ENCODE measurements around the gene RNF207.

RNF207 gene

DNA sequence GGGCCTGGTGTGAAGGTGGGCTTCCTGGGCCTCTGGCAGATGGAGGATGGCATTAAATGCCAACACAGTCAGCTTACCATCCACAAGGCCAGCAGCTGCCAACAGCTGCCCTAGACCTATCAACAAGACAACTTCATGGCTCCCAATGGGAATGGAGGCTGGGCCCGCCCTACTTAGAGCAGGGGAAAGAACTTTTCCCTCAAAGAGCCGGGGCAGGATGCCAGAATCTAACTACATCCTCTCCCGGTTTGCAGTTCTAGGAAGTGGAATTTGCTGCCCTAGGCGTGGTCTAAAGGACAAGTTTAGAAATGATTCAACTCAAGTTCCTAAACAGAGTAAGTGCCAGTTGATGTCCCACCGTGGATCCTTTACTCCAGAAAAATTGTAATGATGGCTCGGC, 16.7 kb downstream of the RNF207 start:
- no peak for DNase-seq (ENCODE audit: extremely low read depth, insufficient read length)
- TF ChIP-seq, protein P1, sequence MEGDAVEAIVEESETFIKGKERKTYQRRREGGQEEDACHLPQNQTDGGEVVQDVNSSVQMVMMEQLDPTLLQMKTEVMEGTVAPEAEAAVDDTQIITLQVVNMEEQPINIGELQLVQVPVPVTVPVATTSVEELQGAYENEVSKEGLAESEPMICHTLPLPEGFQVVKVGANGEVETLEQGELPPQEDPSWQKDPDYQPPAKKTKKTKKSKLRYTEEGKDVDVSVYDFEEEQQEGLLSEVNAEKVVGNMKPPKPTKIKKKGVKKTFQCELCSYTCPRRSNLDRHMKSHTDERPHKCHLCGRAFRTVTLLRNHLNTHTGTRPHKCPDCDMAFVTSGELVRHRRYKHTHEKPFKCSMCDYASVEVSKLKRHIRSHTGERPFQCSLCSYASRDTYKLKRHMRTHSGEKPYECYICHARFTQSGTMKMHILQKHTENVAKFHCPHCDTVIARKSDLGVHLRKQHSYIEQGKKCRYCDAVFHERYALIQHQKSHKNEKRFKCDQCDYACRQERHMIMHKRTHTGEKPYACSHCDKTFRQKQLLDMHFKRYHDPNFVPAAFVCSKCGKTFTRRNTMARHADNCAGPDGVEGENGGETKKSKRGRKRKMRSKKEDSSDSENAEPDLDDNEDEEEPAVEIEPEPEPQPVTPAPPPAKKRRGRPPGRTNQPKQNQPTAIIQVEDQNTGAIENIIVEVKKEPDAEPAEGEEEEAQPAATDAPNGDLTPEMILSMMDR (IDR thresholded peaks at IDR 0.05; ENCODE audit: insufficient read depth, low read length, poor library complexity, severe bottlenecking), result no peak
- Histone ChIP-seq H3K36me3 (ENCODE audit: control insufficient read depth, insufficient read depth, low read length) (peaks cover 31% of the 10 kb centered on the region), H3K4me3 (replicated peaks; ENCODE audit: low read depth, low read length) (no peak overlapping the region), H3K27me3 (replicated peaks; ENCODE audit: control insufficient read depth, insufficient read depth, low read length) (no peaks in the 10 kb centered on the region)

DNA sequence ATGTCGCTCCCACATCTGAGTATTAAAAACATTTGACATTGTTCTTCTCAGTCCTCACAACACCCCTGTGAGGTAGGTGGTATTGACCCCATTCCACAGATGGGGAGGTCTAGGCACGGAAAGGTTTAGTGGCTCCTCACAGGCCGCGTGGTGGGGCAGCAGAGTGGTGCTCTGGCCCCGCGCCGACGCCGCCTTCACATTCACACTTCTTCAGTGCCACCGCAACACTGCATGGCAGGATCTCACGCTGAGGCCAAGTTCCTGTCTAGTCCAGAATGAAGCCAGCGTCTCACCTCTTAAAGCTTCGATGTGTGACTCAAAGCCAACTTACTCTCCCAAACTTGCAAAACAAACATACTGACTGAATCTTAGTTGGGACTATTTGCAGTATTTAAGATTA, 17.7 kb downstream of the RNF207 start:
- Histone ChIP-seq H3K36me3 (ENCODE audit: control insufficient read depth, insufficient read depth, low read length) (peaks cover 33% of the 10 kb centered on the region), H3K27me3 (replicated peaks; ENCODE audit: control insufficient read depth, insufficient read depth, low read length) (no peaks in the 10 kb centered on the region), H3K4me3 (replicated peaks; ENCODE audit: low read depth, low read length) (no peak overlapping the region)
- TF ChIP-seq, protein P1 (IDR thresholded peaks at IDR 0.05; ENCODE audit: insufficient read depth, low read length, poor library complexity, severe bottlenecking), result no peak
- DNase-seq (ENCODE audit: extremely low read depth, insufficient read length), result no peak

DNA sequence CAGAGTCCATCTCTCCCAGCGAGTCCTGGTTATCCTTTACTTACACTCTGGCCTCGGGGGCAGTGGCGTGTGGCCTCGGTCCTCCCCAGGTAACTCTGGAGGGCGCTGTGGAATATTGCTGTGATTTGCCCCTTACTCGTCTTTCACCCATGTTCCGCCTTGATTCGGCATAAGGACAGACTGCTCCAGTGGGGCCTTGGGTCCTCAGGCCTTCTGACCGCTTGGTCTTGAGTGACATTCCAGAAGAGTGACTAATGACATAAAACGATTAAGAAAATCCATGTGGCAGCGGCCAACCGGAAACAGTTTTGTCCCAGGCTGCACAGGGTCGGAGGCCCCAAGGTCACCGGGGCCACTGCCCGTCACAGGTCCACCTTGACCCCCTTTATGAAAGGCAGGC, 18.8 kb downstream of the RNF207 start:
- Histone ChIP-seq H3K27me3 (replicated peaks; ENCODE audit: control insufficient read depth, insufficient read depth, low read length) (no peaks in the 10 kb centered on the region), H3K4me3 (replicated peaks; ENCODE audit: low read depth, low read length) (no peak overlapping the region), H3K36me3 (ENCODE audit: control insufficient read depth, insufficient read depth, low read length) (peaks cover 35% of the 10 kb centered on the region)
- TF ChIP-seq, protein P1 (IDR thresholded peaks at IDR 0.05; ENCODE audit: insufficient read depth, low read length, poor library complexity, severe bottlenecking), result no peak
- no peak for DNase-seq (ENCODE audit: extremely low read depth, insufficient read length)

DNA sequence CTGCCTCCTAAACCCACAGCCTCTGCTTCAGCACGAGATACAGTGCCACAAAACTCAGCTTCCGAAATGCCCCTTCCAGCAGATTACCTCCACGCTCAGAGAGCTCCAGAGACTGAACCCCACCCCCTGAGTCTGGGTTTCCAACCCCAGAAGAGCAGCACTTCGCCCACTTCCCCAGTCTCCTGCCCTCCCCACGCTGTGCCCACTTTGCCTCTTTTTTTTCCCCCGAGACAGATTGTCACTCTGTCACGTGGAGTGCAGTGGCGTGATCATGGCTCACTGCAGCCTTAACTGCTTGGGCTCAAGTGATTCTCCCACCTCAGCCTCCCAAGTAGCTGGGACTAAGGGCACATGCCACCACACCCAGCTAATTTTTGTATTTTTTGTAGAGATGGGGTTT, 19.7 kb downstream of the RNF207 start:
- TF ChIP-seq, protein P1 (IDR thresholded peaks at IDR 0.05; ENCODE audit: insufficient read depth, low read length, poor library complexity, severe bottlenecking), result no peak
- H3K36me3 ChIP-seq (ENCODE audit: control insufficient read depth, insufficient read depth, low read length), result peaks cover 32% of the 10 kb centered on the region
- no peaks in the 10 kb centered on the region for H3K27me3 ChIP-seq (replicated peaks; ENCODE audit: control insufficient read depth, insufficient read depth, low read length)
- DNase-seq (ENCODE audit: extremely low read depth, insufficient read length), result no peak
- no peak overlapping the region for H3K4me3 ChIP-seq (replicated peaks; ENCODE audit: low read depth, low read length)

DNA sequence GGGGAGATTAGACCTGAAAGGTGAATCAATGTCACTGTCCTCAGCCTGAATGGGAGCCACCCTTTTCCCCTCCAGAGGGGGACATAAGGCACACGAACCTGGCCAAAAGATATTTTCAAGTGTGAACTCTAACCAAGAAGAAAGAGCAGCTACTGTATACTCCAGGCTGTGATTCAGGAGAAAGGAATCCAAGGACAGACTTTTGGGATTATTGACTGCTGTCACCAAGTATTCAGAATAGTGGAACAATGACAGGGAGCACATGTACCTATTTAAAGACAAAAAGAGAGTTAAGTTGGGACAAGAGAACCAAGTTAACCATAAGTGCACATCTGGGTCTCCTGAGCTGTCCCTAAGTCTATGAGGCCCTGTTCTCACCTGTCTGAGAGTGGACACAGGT, 27.5 kb downstream of the RNF207 start:
- Histone ChIP-seq H3K36me3 (ENCODE audit: control insufficient read depth, insufficient read depth, low read length) (peaks cover 15% of the 10 kb centered on the region), H3K27me3 (replicated peaks; ENCODE audit: control insufficient read depth, insufficient read depth, low read length) (no peaks in the 10 kb centered on the region), H3K4me3 (replicated peaks; ENCODE audit: low read depth, low read length) (no peak overlapping the region)
- no peak for DNase-seq (ENCODE audit: extremely low read depth, insufficient read length)
- TF ChIP-seq, protein P1 (IDR thresholded peaks at IDR 0.05; ENCODE audit: insufficient read depth, low read length, poor library complexity, severe bottlenecking), result no peak
